GM21619 (cell line): ENCODE results near the gene LITAFD.
"Not testable (repeated sequence)": the region's sequence is repeated elsewhere in the genome, so short reads cannot be mapped to it uniquely, and the experiment has no call there.

Experiments
- ATAC-seq: cut with Tn5 transposase; IDR thresholded peaks from one replicate; pipeline ENCODE4 v1.9.1; 2021; ENCODE audit not compliant: unreplicated experiment

Gene LITAFD

DNA sequence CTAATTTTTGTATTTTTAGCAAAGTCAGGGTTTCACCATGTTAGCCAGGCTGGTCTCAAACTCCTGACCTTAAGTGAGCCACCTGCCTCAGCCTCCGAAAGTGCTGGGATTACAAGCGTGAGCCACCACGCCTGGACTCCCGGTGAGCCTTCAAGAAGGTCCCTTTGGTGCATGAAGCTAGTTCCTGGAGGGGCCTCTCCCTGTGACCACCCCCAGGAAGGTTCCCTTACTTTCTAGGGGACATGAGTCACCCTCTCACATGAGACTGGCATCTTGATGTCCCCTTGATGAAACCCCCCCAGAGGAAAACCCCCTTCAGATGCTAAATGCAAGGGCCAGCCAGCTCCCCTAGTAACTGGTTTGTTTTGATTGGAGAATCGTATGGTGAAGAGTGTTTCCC is 26.2 kb upstream of the LITAFD start:
- ATAC-seq = no peak

DNA sequence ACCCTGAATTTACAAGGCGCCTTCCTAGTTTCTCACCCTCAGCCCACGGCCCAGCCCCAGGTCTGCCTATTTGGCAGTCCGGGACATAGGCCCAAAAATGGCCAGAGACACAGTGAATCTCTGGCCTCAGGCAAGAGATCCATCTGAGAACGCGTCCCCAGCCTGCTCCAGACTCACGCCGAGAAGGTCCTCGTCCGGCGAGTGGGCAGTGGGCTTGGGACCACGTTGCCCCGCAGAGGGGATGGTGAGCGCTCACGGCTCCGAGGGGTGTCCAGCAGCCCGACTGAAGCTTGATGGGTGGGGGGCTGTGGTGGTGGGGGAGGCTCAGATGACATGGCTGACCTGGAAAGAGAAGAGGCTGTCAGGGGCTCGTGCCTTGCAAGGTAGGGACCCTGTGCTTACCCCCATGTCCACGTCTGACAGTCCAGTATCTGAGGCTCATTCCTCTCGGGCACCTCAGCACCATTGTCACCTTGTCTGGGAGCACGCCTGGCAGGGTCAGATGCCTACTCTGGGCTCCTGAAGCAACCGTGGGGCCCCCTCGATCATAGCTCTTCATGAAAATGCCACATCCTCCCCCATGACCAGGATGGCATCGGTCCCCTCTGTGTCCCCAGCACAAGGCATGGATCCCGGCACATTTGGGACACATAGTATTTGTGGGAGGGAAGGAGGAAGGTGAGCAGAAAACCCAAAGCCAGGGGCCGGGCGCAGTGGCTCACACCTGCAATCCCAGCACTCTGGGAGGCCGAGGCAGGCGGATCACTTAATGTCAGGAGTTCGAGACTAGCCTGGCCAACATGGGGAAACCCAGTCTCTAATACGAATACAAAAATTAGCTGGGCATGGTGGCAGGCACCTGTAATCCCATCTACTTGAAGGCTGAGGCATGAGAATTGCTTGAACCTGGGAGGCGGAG is 22.9 kb upstream of the LITAFD start:
- no peak for ATAC-seq

DNA sequence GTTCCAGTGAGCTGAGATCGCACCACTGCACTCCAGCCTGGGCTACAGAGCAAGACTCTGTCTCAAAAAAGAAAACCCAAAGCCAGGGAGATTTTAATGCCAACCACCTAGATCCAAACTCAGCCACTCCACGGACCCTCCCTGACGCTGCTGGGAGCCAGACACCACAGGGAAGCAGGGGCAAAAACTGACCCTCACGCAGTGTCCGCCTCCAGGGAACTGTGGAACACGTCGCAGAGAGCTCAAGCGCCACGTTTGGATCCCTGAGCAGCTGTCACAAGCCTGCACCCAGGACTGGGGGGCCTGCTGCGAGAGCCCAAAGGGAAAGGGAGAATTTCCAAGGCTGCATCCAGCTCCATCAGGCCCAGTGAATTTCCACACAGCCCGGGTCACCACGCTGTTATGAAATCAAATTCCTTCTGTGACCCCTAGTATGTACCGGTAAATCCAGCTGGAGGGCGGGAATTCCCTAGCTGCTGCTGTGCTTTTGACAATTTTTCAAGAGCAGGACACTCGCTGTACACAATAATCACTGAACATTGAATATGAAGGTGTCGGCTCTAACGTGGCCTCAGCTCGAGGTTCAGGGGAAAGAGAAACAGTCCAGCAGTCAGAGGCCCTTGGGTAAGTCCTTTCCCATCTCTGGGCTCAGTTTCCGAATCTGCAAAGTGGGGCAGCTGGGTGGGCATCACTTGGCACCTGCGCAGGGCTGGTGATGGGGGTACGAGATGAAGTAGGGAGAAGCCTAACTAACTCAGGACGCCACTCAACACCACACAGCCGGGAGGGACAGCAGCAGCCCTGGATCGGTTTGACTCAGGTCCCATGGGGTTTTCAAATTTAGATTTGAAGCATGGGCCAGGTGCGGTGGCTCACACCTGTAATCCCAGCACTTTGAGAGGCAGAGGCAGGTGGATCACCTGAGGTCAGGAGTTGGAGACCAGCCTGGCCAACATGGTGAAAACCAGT is 22.0 kb upstream of the LITAFD start:
- no peak for ATAC-seq

DNA sequence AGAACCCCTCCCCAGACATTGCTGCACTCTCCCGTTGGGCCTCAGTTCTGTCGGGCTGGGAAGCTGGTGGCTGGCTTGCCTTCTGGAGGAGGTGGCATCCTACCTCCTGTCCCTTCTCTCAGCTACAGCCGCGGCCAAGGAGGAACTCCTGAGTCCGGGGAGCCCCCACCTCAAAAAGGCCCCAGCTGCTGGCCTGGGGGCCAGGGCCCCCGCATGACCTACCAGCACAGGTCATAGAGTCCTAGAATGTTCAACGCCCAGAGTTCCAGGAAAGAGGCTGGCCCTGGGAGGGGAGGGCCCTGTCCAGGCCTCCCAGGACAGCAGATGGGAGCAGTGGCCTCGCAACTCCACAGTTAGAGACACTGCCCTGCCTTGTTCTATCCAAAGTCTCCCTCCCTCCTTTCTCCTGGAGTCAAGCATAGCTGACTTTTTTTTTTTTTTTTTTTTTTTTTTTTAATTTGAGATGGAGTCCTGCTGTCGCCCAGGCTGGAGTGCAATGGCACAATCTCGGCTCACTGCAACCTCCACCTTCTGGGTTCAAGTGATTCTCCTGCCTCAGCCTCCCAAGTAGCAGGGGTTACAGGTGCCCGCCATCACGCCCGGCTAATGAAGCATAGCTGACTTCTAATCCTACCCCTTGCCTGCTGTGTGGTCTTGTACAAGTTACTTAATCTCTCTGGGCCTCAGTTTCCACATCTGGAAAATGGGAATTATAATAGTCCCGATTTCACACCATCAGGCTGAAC is 20.4 kb upstream of the LITAFD start:
- ATAC-seq = no peak

DNA sequence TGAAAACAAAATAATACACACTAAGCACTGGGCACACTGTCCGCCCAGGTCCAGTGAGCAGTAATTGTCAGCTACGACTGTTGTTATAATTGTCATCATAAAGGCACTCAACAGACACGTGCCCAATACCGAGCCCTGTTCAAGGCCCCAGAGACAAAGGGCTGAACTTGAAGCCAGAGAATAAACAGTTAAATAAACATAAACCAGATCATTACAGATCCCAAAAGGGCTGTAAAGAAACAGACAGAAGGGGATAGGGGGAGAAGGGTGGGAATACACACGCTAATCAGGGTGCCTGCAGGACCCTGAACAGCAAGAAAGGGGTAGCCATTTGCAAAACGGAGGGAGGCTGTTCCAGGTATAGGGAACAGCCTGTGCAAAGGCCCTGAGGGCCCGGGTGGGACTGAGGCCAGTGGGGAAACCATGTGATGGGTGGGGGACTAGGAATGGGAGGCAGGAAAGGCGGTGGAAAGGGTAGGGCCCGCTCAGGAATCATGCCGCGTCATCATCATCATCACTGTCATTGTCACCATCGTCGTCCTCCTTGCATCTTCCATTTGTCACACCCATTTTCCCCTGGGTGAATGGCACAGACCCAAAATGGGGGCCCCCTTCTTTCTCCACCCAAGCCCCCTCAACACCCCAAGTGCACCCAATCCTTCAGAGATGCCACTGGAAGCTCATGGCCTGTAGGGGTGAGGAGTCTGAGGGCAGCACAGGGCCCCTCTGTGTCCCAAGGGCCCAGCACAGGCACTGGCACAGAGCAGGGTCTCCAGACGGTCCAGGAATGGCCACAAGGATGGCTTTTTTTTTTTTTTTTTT is 19.6 kb upstream of the LITAFD start:
- ATAC-seq = no peak

DNA sequence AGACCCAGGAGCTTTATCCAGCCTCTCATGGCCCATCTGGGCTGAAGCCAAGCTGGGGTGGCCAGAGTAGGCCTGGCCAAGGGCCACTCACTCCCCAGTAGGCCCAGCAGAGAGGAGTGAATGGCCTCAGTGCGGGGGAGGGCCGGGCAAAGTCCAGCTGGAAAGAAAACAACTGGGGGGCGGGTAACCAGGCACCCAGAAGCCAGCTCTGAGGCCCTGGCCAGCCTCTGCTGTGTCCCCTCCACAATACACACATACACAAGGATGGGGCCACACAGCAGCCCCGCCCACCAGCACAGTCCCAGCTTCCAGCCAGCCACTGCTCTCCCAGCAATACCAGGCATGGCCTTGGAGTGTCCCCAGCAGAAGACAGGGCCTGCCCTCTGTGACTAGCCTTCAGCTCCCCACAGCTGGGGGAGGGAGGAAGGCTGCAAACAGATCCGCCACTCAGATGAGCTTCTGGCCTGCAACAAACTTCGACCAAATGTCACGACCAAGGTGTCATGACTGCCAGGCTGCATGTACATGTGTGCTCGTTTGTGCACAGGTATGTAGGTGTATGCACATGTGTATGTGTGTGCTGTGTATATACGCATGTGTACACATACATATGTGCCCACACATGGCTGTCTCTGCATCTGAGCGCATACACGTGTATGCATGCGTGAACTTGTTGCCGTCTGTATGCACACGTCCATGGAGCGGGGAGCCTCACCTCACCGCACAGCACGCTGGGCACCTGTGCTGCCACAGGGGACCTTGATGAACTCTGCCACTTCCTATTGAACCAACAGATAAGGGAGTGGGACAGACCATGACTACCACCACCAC is 18.3 kb upstream of the LITAFD start:
- ATAC-seq = no peak

DNA sequence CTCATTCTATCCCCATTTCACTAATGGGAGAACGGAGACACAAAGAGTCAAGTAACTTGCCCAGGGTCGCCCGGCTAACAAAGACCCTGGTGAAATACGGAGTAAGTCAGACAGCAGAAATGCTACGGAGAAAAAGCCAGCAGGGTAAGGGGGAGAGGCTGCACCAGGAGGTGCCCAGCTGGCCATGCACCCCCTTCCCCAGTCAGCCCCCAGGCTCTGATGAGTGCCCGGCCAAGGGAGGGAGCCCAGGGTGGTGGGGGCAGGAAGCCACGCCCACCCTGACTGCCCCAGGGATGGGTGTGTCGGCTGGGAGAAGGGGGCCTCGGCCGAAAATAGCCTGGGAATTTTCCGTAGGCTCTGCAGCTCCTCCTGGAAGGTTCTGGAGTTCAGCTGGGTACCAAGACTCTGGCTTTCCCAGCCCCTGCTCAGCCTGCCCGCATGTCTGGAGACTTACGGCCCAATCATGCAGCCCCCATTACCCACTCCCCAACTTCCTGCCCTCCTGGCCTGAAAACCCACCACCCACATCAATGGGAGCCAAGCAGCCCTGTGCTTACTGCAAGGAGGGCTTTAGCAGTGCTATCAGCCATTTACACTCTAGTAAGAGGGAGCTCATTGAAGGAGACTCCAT is 17.6 kb upstream of the LITAFD start:
- no peak for ATAC-seq

DNA sequence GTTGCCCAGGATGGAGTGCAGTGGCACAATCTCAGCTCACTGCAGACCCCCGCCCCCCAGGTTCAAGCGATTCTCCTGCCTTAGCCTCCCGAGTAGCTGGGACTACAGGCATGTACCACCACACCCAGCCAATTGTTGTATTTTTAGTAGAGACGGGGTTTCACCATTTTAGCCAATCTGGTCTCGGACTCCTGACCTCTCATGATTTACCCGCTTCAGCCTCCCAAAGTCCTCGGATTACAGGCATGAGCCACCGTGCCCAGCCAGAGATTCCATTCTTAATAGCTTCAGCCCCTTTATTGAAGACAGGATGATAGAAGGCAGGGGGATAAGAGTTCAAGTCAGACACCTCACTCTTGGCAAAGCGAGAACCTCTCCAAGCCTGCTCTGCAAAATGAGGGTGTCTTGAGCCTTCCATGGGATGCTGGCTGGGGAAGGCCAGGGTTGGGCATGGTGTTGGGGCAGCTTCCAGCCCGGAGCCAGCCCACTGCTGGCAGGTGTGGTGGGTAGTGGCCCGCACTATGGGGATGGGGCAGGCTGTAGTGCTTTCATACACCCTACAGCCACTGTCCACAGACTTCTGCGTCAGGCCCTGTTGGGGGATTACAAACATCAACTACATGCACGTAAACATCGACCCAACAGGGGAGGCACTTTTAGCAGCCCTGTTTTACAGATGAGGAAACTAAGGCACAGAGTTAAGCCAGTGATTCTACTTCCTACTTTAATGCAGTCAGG is 16.8 kb upstream of the LITAFD start:
- ATAC-seq = no peak

DNA sequence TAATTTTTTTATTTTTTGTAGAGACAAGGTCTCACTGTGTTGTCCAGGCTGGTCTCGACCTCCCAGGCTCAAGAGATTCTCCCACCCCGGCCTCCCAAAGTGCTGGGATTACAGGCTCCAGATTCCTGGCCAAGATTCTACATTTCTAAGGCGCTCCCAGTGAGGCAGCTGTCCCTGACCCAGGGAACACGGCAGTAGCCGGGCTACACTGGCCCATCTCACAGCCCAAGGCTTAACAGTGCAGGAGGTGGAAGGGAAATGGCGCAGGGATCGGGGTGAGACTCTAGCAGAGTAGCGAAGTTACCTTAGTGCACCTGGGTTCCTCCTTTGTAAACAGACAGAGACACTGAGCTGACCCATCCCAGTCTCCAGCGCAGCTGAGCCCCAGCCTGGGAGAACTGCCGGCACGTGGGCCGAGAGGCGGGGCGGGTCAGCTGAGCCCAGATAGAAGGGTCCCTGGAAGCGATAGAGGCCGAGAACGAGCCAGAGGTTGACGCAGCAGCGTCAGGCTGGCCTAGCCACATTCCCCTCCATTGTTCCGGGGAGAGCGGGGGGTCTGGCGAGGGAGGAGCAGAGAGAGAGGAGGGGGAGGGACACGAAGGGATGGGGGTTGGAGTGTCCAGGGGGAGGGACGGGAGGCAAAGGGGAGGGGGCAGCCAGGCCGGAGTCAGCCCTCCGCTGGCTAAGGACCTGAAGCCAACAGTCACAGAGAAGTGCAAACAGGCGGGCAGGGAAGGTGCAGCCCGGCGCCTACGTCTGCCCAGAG is 15.8 kb upstream of the LITAFD start:
- ATAC-seq = no peak

DNA sequence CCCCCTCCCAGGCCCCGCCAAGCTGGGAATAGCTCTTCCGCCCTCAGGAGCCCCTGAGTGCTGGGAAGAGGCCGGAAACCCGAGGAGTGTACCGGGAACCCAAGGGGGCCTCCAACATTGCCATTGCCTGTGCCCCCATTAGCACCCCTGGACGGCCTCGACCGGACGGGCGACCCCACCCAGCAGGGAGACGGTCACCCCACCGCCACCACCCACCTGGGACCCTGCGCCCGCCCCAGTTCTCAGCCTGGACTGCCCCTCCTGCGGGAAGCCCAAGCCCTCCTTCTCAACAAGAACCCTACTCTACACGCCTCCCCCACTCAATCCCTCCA is 15.3 kb upstream of the LITAFD start:
- ATAC-seq = no peak

DNA sequence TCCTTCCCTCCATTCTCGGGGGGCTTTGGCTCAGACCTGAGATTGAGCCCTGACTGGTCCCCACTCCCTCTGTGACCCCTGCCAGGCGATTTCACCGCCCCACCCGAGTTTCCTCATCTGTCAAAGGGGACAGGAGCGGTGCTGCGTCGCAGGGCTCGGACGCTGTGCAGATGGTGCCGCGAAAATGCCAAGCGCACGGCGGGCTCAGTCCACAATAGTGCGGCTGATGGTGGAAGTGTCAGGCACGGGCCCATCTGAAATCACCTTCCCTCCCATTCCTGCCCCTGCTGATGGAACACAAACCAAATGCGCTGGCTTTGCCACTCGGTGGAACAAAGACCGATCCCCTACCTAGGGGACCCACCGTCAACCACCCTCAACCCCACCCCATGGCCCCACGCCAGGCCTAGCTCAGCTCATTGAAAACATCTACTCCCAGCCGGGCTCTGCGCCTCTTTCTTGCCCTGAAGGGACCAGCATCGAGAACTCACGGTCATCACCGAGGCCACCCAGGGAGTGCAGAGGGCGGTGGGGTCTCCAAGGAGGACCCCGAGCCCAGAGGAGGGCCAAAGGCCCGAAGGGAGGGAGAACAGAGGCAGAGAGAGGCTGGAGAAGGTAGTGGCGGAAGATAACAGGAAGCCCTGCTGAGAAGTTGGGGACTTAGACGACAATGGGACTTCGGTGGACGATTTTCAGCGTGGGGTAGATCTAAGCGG is 14.8 kb upstream of the LITAFD start:
- ATAC-seq = no peak

DNA sequence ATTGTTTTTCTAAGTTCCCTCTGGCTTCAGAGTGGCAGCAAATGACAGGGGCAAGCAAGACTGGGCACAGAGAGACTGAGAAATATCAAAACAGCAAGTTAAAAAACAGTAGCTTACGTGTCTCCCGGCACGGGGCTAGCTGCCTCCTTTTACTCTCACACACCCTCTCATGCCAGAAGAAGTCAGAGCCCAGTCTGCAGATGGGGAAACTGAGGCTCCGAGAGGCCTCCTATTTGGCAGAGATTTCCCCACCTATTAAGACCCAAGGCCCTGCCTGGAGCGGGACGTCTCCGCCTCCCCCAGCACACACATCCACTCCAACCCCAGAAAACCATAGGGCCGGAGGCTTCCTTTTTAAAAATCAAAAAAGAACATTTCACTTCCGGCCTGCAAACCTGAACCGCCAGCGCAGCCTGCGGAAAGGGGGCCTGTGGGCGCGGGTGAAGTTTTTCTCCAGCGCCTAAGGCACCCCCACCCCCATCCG is 14.2 kb upstream of the LITAFD start:
- ATAC-seq = no peak

DNA sequence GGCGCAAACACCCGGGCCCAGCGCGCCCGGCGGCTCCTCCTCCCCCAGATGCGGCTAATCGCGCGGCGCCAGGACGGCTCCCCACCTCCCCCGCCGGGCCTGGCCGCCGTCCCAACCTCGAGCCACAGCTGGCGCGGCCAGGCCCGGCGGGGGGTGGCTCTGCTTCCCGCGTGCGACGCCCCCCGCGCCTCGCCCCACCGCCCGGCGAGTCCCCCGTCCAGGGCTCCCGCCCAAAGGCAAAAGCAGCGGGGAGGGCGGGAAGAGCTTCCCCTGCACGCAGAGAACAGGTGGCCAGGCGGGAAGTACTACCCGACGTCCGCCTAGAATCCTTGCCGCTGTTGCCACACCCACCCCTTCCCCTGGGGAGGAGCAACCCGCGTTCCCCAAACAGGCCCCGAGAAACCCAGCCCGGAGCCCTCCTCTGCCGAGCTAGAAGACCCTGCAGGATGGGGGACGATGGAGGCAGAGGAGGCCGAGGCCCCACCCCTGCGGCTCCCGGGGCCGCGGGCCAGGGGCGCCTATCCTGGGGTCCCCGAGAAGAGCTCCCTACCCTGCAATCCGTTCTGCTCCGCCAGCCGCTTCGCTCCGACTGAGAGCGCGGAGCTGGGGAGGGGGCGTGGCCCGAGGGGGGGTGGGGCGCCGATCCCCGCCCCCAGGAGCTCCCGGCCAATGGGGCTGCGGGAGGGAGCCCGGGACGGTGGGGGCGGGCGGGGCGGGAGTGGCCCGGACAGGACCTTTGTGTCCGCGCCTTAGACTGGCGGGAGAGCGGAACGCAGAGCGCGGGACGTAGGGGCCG is 13.5 kb upstream of the LITAFD start, which contains the start of gene CARHSP1:
CARHSP1 (minus strand) TSS at position 591 of the 796 bp plus-strand sequence. CDS start 9,678 bp downstream, outside the sequence.
- peak; percentile 63 for ATAC-seq

DNA sequence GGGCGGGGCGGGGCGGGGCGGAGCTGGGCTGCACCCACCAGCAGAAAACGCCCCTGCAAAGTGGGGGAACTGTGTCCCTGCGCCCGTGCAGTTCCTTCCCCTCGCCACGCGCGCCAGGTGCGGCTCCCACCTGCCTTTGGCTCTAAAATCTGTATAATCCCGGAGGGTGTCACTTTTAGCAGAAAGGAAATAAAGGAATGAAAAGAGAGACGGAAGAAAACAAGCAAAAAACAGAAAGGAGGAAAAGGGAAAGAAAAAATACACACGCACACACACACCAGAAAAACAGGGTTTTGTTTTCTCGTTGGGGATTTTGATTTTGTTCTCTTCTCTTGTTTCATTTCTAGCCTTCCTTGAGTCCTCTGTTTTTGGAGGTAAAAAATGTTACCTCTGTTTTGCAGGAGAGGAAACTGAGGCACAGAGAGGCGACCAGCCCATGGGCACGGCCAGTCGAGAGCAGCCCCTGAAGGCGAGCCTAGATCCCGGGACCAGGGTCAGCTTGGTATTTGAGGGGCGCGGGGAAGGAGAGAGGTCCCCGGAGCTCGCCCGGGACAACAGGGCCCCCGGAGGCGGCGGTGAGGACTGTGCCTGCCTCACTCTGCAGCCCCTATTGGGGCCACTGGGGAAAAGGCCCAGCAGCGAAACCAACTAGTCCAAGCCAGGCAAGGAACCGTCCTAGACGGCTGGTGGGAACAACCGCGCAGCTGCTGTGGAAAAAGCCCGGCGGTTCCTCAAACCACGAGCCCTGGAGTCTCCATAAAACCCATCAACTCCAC is 12.8 kb upstream of the LITAFD start:
- ATAC-seq = no peak

DNA sequence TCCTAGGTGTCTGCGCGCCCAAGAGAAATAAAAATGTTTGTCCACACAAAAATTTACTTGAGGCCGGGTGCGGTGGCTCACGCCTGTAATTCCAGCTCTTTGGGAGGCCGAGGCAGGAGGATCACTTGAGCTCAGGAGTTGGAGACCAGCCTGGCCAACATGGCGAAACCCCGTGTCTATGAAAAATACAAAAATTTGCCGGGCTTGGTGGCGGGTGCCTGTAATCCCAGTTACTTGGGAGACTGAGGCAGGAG is 12.2 kb upstream of the LITAFD start:
- ATAC-seq = not testable (repeated sequence)
